ENCODE results near the gene SLC6A8. TPM values are rescaled to one million over a fixed set of nuclear protein-coding genes. Genes with fewer than 3 reads are reported as not detected.

SLC6A8 gene
- total and polyA plus RNA-seq, 7 experiments from 2014 or later: 0.10 to 2.6 (median 0.74) TPM; not detected in 1

- H3K9me3 ChIP-seq (ENCODE audit: control insufficient read depth in 2 of 3, low read length in 3 of 3): no peaks in the 10 kb centered on the region
- no peaks in the 10 kb centered on the region for H3K36me3 ChIP-seq (ENCODE audit: control insufficient read depth in 2 of 3, insufficient read depth in 3 of 3, low read length in 3 of 3)
- Mint-ChIP-seq H3K4me3 (peak overlapping the region; percentile 53 to 82 (median 74)), H3K36me3 (no peaks in the 10 kb centered on the region), H3K4me1 (peaks cover 5 to 10% (median 7%) of the 10 kb centered on the region in 7 donors), H3K27me3 (peaks cover 0 to 28% (median 7%) of the 10 kb centered on the region in 5 donors), H3K27ac (peak overlapping the region in 4 of 9 donors; percentile 2 to 51 (median 37)), H3K9me3 (peaks cover 0 to 4% (median 0%) of the 10 kb centered on the region in 11 donors)
- POLR2A ChIA-PET: interaction anchor here (1.1 kb wide), 1 partner anchor 129 kb away, joined by 3 read pairs; no protein-coding TSS in a partner anchor
- no peak overlapping the region for H3K27ac ChIP-seq (ENCODE audit: low read depth, low read length)
- intact Hi-C loops (cut with micrococcal nuclease): loop anchor here (1.0 to 5.0 kb wide), 9 partner anchors 57 to 727 kb away; no protein-coding TSS in a partner anchor
- ATAC-seq (peak; percentile 93), DNase-seq (peak; percentile 51 to 78 (median 65))
- H3K27me3 ChIP-seq (ENCODE audit: control insufficient read depth in 2 of 2, insufficient read depth in 2 of 2, low read length in 2 of 2): no peaks in the 10 kb centered on the region
- no peak overlapping the region for H3K4me3 ChIP-seq (ENCODE audit: low read length)
- no peaks in the 10 kb centered on the region for H3K4me1 ChIP-seq (ENCODE audit: control insufficient read depth in 2 of 2, insufficient read depth in 2 of 2, low read length in 2 of 2)
- CTCF ChIA-PET: interaction anchor here (0.6 to 4.2 kb wide), 12 partner anchors 14 to 726 kb away, joined by 3 to 27 read pairs (median 5); no protein-coding TSS in a partner anchor
These were observed 19.8 kb upstream of the SLC6A8 start for GRCh38 chrX:153667956-153668396.

- Mint-ChIP-seq H3K27me3 (peaks cover 0 to 28% (median 7%) of the 10 kb centered on the region in 5 donors), H3K36me3 (no peaks in the 10 kb centered on the region), H3K4me3 (no peak overlapping the region), H3K4me1 (peaks cover 5 to 10% (median 7%) of the 10 kb centered on the region in 7 donors), H3K9me3 (peaks cover 0 to 4% (median 0%) of the 10 kb centered on the region in 11 donors), H3K27ac (peak overlapping the region in 1 of 9 donors; percentile 51)
- no peaks in the 10 kb centered on the region for H3K27me3 ChIP-seq (ENCODE audit: control insufficient read depth in 2 of 2, insufficient read depth in 2 of 2, low read length in 2 of 2)
- intact Hi-C loops (cut with micrococcal nuclease): loop anchor here (1.0 to 5.0 kb wide), 9 partner anchors 58 to 727 kb away; no protein-coding TSS in a partner anchor
- H3K4me1 ChIP-seq (ENCODE audit: control insufficient read depth in 2 of 2, insufficient read depth in 2 of 2, low read length in 2 of 2): no peaks in the 10 kb centered on the region
- H3K9me3 ChIP-seq (ENCODE audit: control insufficient read depth in 2 of 3, low read length in 3 of 3): no peaks in the 10 kb centered on the region
- no peaks in the 10 kb centered on the region for H3K36me3 ChIP-seq (ENCODE audit: control insufficient read depth in 2 of 3, insufficient read depth in 3 of 3, low read length in 3 of 3)
- H3K27ac ChIP-seq (ENCODE audit: low read depth, low read length): no peak overlapping the region
- DNase-seq (no peak), ATAC-seq (no peak)
- no peak overlapping the region for H3K4me3 ChIP-seq (ENCODE audit: low read length)
- CTCF ChIA-PET: interaction anchor here (0.6 to 4.2 kb wide), 10 partner anchors 15 to 727 kb away, joined by 3 to 27 read pairs (median 6); no protein-coding TSS in a partner anchor
- POLR2A ChIA-PET: interaction anchor here (0.5 kb wide), 1 partner anchor 70 kb away, joined by 3 read pairs; no protein-coding TSS in a partner anchor
These were observed 19.1 kb upstream of the SLC6A8 start for GRCh38 chrX:153668423-153669173.

DNA sequence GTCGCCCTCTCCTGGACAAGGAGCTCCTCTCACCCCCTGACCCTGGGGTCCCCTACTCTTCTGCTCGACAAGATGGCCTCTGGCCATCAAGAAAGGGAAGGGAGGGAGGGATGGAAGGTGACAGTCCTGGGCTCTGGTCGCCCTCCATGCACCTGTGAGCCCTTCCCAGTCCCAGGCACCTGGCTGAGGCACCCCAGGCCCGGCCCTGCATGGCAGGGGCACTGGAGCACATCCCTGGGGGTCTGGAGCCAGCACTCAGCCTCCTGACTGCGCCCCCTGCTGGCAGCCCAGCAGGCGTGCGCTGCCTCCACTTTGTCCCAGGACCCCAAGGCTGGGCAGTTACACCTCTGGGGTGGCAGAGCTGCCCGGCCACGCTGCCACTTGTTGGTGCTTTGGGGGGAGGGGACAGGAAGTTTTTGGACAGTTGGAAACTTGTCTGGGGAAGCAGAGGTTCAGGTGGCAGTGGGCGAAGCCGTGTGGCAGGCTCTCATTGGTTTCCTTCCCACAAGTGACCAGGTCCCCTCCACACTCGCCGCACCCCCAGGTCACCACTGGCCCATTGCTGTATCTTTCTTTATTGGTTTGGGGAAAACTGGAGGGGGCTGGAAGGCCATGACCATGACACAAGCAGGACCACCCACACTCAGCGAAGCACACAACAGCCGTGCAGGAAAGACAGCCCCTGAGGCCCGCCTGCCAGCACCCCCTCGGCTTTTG lies 18.4 kb upstream of the SLC6A8 start:
- DNase-seq (peak in 5 of 9 donors; percentile 36 to 60 (median 42)), ATAC-seq (peak; percentile 59)
- no peaks in the 10 kb centered on the region for H3K9me3 ChIP-seq (ENCODE audit: control insufficient read depth in 2 of 3, low read length in 3 of 3)
- ChIA-PET CTCF (interaction anchor here (1.4 to 3.1 kb wide), 3 partner anchors 15 to 727 kb away, joined by 5 to 14 read pairs (median 9); no protein-coding TSS in a partner anchor), POLR2A (interaction anchor here (0.5 kb wide), 1 partner anchor 71 kb away, joined by 3 read pairs; no protein-coding TSS in a partner anchor)
- no peaks in the 10 kb centered on the region for H3K36me3 Mint-ChIP-seq
- H3K27ac Mint-ChIP-seq: no peak overlapping the region
- peaks cover 3 to 31% (median 11%) of the 10 kb centered on the region in 5 donors for H3K27me3 Mint-ChIP-seq
- H3K9me3 Mint-ChIP-seq: peaks cover 0 to 4% (median 0%) of the 10 kb centered on the region in 11 donors
- no peaks in the 10 kb centered on the region for H3K27me3 ChIP-seq (ENCODE audit: control insufficient read depth in 2 of 2, insufficient read depth in 2 of 2, low read length in 2 of 2)
- H3K36me3 ChIP-seq (ENCODE audit: control insufficient read depth in 2 of 3, insufficient read depth in 3 of 3, low read length in 3 of 3): no peaks in the 10 kb centered on the region
- H3K4me1 ChIP-seq (ENCODE audit: control insufficient read depth in 2 of 2, insufficient read depth in 2 of 2, low read length in 2 of 2): no peaks in the 10 kb centered on the region
- H3K4me3 ChIP-seq (ENCODE audit: low read length): no peak overlapping the region
- H3K4me3 Mint-ChIP-seq: no peak overlapping the region
- peaks cover 5 to 11% (median 8%) of the 10 kb centered on the region in 7 donors for H3K4me1 Mint-ChIP-seq
- no peak overlapping the region for H3K27ac ChIP-seq (ENCODE audit: low read depth, low read length)
- intact Hi-C loops (cut with micrococcal nuclease): loop anchor here (1.0 to 5.0 kb wide), 3 partner anchors 59 to 727 kb away; no protein-coding TSS in a partner anchor

- no peak for ATAC-seq
- Mint-ChIP-seq H3K4me1 (peaks cover 5 to 14% (median 8%) of the 10 kb centered on the region in 7 donors), H3K27ac (no peak overlapping the region), H3K4me3 (no peak overlapping the region), H3K36me3 (no peaks in the 10 kb centered on the region), H3K9me3 (no peaks in the 10 kb centered on the region), H3K27me3 (peaks cover 7 to 33% (median 18%) of the 10 kb centered on the region in 5 donors)
- CTCF ChIA-PET: interaction anchor here (0.7 to 3.1 kb wide), 6 partner anchors 16 to 729 kb away, joined by 3 to 14 read pairs (median 3); no protein-coding TSS in a partner anchor
- intact Hi-C loops (cut with micrococcal nuclease): loop anchor here (1.0 to 5.0 kb wide), 3 partner anchors 59 to 728 kb away; no protein-coding TSS in a partner anchor
- DNase-seq: no peak
- Histone ChIP-seq H3K27me3 (ENCODE audit: control insufficient read depth in 2 of 2, insufficient read depth in 2 of 2, low read length in 2 of 2) (no peaks in the 10 kb centered on the region), H3K4me1 (ENCODE audit: control insufficient read depth in 2 of 2, insufficient read depth in 2 of 2, low read length in 2 of 2) (no peaks in the 10 kb centered on the region), H3K36me3 (ENCODE audit: control insufficient read depth in 2 of 3, insufficient read depth in 3 of 3, low read length in 3 of 3) (no peaks in the 10 kb centered on the region), H3K4me3 (ENCODE audit: low read length) (no peak overlapping the region), H3K9me3 (ENCODE audit: control insufficient read depth in 2 of 3, low read length in 3 of 3) (no peaks in the 10 kb centered on the region), H3K27ac (ENCODE audit: low read depth, low read length) (no peak overlapping the region)
- POLR2A ChIA-PET: no interaction called here
These were observed 17.6 kb upstream of the SLC6A8 start for GRCh38 chrX:153669901-153670731.

GRCh38 chrX:153670748-153671588 lies 16.8 kb upstream of the SLC6A8 start:
- no peak for ATAC-seq
- Mint-ChIP-seq H3K4me1 (peaks cover 5 to 14% (median 8%) of the 10 kb centered on the region in 7 donors), H3K36me3 (no peaks in the 10 kb centered on the region), H3K27ac (no peak overlapping the region), H3K27me3 (peaks cover 7 to 30% (median 18%) of the 10 kb centered on the region in 5 donors), H3K9me3 (no peaks in the 10 kb centered on the region), H3K4me3 (no peak overlapping the region)
- POLR2A ChIA-PET: no interaction called here
- Histone ChIP-seq H3K36me3 (ENCODE audit: control insufficient read depth in 2 of 3, insufficient read depth in 3 of 3, low read length in 3 of 3) (no peaks in the 10 kb centered on the region), H3K4me3 (ENCODE audit: low read length) (no peak overlapping the region), H3K9me3 (ENCODE audit: control insufficient read depth in 2 of 3, low read length in 3 of 3) (no peaks in the 10 kb centered on the region), H3K27me3 (ENCODE audit: control insufficient read depth in 2 of 2, insufficient read depth in 2 of 2, low read length in 2 of 2) (no peaks in the 10 kb centered on the region), H3K27ac (ENCODE audit: low read depth, low read length) (no peak overlapping the region), H3K4me1 (ENCODE audit: control insufficient read depth in 2 of 2, insufficient read depth in 2 of 2, low read length in 2 of 2) (no peaks in the 10 kb centered on the region)
- intact Hi-C loops (cut with micrococcal nuclease): no loop called here
- no peak for DNase-seq
- CTCF ChIA-PET: interaction anchor here (0.6 to 1.2 kb wide), 6 partner anchors 17 to 730 kb away, joined by 3 to 4 read pairs (median 3); no protein-coding TSS in a partner anchor
